ENCODE results near the gene DEPDC5.

DNA sequence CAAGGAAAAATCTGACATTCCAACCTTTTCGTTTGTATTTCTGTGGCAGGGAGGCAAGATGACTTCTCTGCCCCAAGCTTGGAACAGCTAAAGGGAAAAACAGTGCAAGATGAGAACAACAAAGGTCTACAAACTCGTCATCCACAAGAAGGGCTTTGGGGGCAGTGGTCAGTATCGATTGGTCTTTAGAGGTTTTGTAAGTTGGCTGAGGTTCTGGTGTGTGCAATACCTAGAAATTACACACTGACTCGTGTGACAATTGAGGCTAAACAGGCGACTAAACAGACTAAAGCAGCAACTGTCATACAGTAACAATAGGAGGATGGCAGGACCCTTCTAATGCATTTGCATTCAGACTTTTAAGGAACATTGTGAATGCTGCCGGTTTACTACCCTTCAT lies 994 bp downstream of the DEPDC5 start:
- no peak for TF ChIP-seq CTCF (IDR thresholded peaks at IDR 0.05; ENCODE audit: low read depth, low read length)
- TF ChIP-seq POLR2A (IDR thresholded peaks at IDR 0.05; ENCODE audit: extremely low read depth, insufficient read length), result no peak

Data from NB4 (cell line).